Measurements from ENCODE around the gene TENT4A.

TENT4A gene

GRCh38 chr5:6728795-6729183, 15.6 kb downstream of the TENT4A start:
- Mint-ChIP-seq H3K4me3 (peak overlapping the region; percentile 8), H3K4me1 (ENCODE audit: low read depth) (peaks cover 93% of the 10 kb centered on the region), H3K27me3 (no peaks in the 10 kb centered on the region), H3K9me3 (ENCODE audit: low read depth) (no peaks in the 10 kb centered on the region), H3K36me3 (peaks cover 3% of the 10 kb centered on the region), H3K27ac (peak overlapping the region; percentile 7)

- Mint-ChIP-seq H3K27ac (peak overlapping the region; percentile 7), H3K36me3 (no peaks in the 10 kb centered on the region), H3K27me3 (no peaks in the 10 kb centered on the region), H3K4me3 (peak overlapping the region; percentile 8), H3K4me1 (ENCODE audit: low read depth) (peaks cover 89% of the 10 kb centered on the region), H3K9me3 (ENCODE audit: low read depth) (no peaks in the 10 kb centered on the region)
Observed at GRCh38 chr5:6729386-6730310, 16.4 kb downstream of the TENT4A start.

- no peak overlapping the region for H3K4me3 Mint-ChIP-seq
- H3K4me1 Mint-ChIP-seq (ENCODE audit: low read depth) = peaks cover 93% of the 10 kb centered on the region
- H3K27ac Mint-ChIP-seq = no peak overlapping the region
- no peaks in the 10 kb centered on the region for H3K9me3 Mint-ChIP-seq (ENCODE audit: low read depth)
- H3K27me3 Mint-ChIP-seq = no peaks in the 10 kb centered on the region
- no peaks in the 10 kb centered on the region for H3K36me3 Mint-ChIP-seq
Observed at GRCh38 chr5:6730407-6730806, 17.2 kb downstream of the TENT4A start.

GRCh38 chr5:6730807-6731206, 17.6 kb downstream of the TENT4A start:
- Mint-ChIP-seq H3K4me1 (ENCODE audit: low read depth) (peaks cover 90% of the 10 kb centered on the region), H3K27ac (peak overlapping the region; percentile 8), H3K36me3 (no peaks in the 10 kb centered on the region), H3K9me3 (ENCODE audit: low read depth) (no peaks in the 10 kb centered on the region), H3K27me3 (no peaks in the 10 kb centered on the region), H3K4me3 (peak overlapping the region; percentile 3)

- Mint-ChIP-seq H3K36me3 (no peaks in the 10 kb centered on the region), H3K4me3 (no peak overlapping the region), H3K4me1 (ENCODE audit: low read depth) (peaks cover 87% of the 10 kb centered on the region), H3K27ac (peak overlapping the region; percentile 22), H3K27me3 (no peaks in the 10 kb centered on the region), H3K9me3 (ENCODE audit: low read depth) (no peaks in the 10 kb centered on the region)
Observed at GRCh38 chr5:6731465-6732237, 18.4 kb downstream of the TENT4A start.

GRCh38 chr5:6732634-6733410, 19.6 kb downstream of the TENT4A start:
- H3K4me3 Mint-ChIP-seq = no peak overlapping the region
- H3K27me3 Mint-ChIP-seq = no peaks in the 10 kb centered on the region
- no peaks in the 10 kb centered on the region for H3K36me3 Mint-ChIP-seq
- H3K27ac Mint-ChIP-seq = no peak overlapping the region
- peaks cover 85% of the 10 kb centered on the region for H3K4me1 Mint-ChIP-seq (ENCODE audit: low read depth)
- no peaks in the 10 kb centered on the region for H3K9me3 Mint-ChIP-seq (ENCODE audit: low read depth)

GRCh38 chr5:6733411-6734242, 20.4 kb downstream of the TENT4A start:
- H3K27ac Mint-ChIP-seq = peak overlapping the region; percentile 41
- H3K36me3 Mint-ChIP-seq = no peaks in the 10 kb centered on the region
- H3K4me1 Mint-ChIP-seq (ENCODE audit: low read depth) = peaks cover 77% of the 10 kb centered on the region

GRCh38 chr5:6734243-6734700, 21.0 kb downstream of the TENT4A start:
- no peak overlapping the region for H3K27ac Mint-ChIP-seq
- H3K27me3 Mint-ChIP-seq = no peaks in the 10 kb centered on the region
- H3K9me3 Mint-ChIP-seq (ENCODE audit: low read depth) = no peaks in the 10 kb centered on the region
- no peaks in the 10 kb centered on the region for H3K36me3 Mint-ChIP-seq
- no peak overlapping the region for H3K4me3 Mint-ChIP-seq
- H3K4me1 Mint-ChIP-seq (ENCODE audit: low read depth) = peaks cover 71% of the 10 kb centered on the region

More at GRCh38 chr5:6733411-6734242, 20.4 kb downstream of the TENT4A start:
- Mint-ChIP-seq H3K9me3 (ENCODE audit: low read depth) (no peaks in the 10 kb centered on the region), H3K4me3 (no peak overlapping the region), H3K27me3 (no peaks in the 10 kb centered on the region)

- H3K4me1 Mint-ChIP-seq (ENCODE audit: low read depth) = peaks cover 66% of the 10 kb centered on the region
- no peaks in the 10 kb centered on the region for H3K27me3 Mint-ChIP-seq
- H3K27ac Mint-ChIP-seq = peak overlapping the region; percentile 46
- no peaks in the 10 kb centered on the region for H3K36me3 Mint-ChIP-seq
- H3K9me3 Mint-ChIP-seq (ENCODE audit: low read depth) = no peaks in the 10 kb centered on the region
- H3K4me3 Mint-ChIP-seq = peak overlapping the region; percentile 15
Observed at GRCh38 chr5:6734781-6735180, 21.5 kb downstream of the TENT4A start.

- Mint-ChIP-seq H3K36me3 (peaks cover 2% of the 10 kb centered on the region), H3K9me3 (ENCODE audit: low read depth) (no peaks in the 10 kb centered on the region), H3K27me3 (no peaks in the 10 kb centered on the region), H3K27ac (peak overlapping the region; percentile 72), H3K4me1 (ENCODE audit: low read depth) (peaks cover 55% of the 10 kb centered on the region), H3K4me3 (no peak overlapping the region)
Observed at GRCh38 chr5:6736106-6736505, 22.9 kb downstream of the TENT4A start.

- peaks cover 50% of the 10 kb centered on the region for H3K4me1 Mint-ChIP-seq (ENCODE audit: low read depth)
- H3K36me3 Mint-ChIP-seq = peaks cover 2% of the 10 kb centered on the region
- no peaks in the 10 kb centered on the region for H3K27me3 Mint-ChIP-seq
- peak overlapping the region; percentile 72 for H3K27ac Mint-ChIP-seq
- no peak overlapping the region for H3K4me3 Mint-ChIP-seq
- H3K9me3 Mint-ChIP-seq (ENCODE audit: low read depth) = no peaks in the 10 kb centered on the region
Observed at GRCh38 chr5:6736524-6737042, 23.4 kb downstream of the TENT4A start.

GRCh38 chr5:6737043-6737941, 24.1 kb downstream of the TENT4A start:
- H3K4me3 Mint-ChIP-seq = no peak overlapping the region

GRCh38 chr5:6739603-6740002, 26.4 kb downstream of the TENT4A start:
- Mint-ChIP-seq H3K4me1 (ENCODE audit: low read depth) (peaks cover 25% of the 10 kb centered on the region), H3K9me3 (ENCODE audit: low read depth) (no peaks in the 10 kb centered on the region), H3K4me3 (no peak overlapping the region), H3K27ac (peak overlapping the region; percentile 58), H3K27me3 (no peaks in the 10 kb centered on the region), H3K36me3 (peaks cover 2% of the 10 kb centered on the region)

More at GRCh38 chr5:6737043-6737941, 24.1 kb downstream of the TENT4A start:
- peaks cover 2% of the 10 kb centered on the region for H3K36me3 Mint-ChIP-seq
- H3K27ac Mint-ChIP-seq = peak overlapping the region; percentile 72
- no peaks in the 10 kb centered on the region for H3K27me3 Mint-ChIP-seq
- no peaks in the 10 kb centered on the region for H3K9me3 Mint-ChIP-seq (ENCODE audit: low read depth)
- peaks cover 43% of the 10 kb centered on the region for H3K4me1 Mint-ChIP-seq (ENCODE audit: low read depth)
